BE2C (cell line): ENCODE results near the gene CHCHD6.

Source experiments
- DNase-seq: peaks from one replicate; pipeline ENCODE4 v3.0.0-alpha.2; 2020
- H3K27me3 ChIP-seq: fragments of 250-450 bp; sonication (Bioruptor Pico); 2 replicates; pipeline ENCODE4 v1.5.1; 2020; ENCODE audit warnings: mild to moderate bottlenecking
- H3K36me3 ChIP-seq: fragments of 250-450 bp; sonication (Bioruptor Pico); 2 replicates; pipeline ENCODE4 v1.5.1; 2020; ENCODE audit warnings: mild to moderate bottlenecking
- H3K4me1 ChIP-seq: fragments of 250-450 bp; sonication (Bioruptor Pico); 2 replicates; pipeline ENCODE4 v1.5.1; 2020
- H3K4me3 ChIP-seq: 2 replicates; pipeline ENCODE4 v1.5.1; 2011; ENCODE audit warnings: low read depth, low read length
- H3K9me3 ChIP-seq: fragments of 250-450 bp; sonication (Bioruptor Pico); 2 replicates; pipeline ENCODE4 v1.5.1; 2020
- TF ChIP-seq, protein P1 (sequence below): IDR thresholded peaks from 2 replicates; pipeline ENCODE4 v1.5.1; 2012; ENCODE audit warnings: mild to moderate bottlenecking, low read depth, low read length

The CHCHD6 gene

DNA sequence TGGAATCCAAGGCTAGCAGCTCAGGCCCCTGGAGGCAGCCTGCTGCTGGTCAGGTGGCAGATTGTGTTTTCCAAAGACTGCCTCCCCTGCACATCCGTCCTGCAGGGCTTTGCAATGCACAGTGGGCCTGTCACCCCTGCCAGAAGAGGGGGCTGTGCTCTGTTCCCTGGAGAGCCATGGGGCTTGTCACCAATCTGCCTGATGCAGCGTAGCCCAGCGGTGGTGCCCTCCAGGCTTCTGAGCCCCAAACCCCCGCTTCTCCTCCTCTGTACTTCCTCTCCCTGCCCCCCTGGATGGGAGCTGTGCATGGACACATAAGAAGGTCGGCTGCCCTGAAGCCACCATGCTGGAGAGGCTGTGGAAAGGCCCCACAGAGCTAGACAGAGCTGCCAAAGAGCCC, 268.8 kb downstream of the CHCHD6 start:
- Histone ChIP-seq H3K4me3 (no peak overlapping the region), H3K27me3 (no peaks in the 10 kb centered on the region), H3K36me3 (no peaks in the 10 kb centered on the region), H3K4me1 (peaks cover 4% of the 10 kb centered on the region; the same call in 1 of the 2 replicates), H3K9me3 (no peaks in the 10 kb centered on the region; the same call in 1 of the 2 replicates)
- TF ChIP-seq, protein P1, sequence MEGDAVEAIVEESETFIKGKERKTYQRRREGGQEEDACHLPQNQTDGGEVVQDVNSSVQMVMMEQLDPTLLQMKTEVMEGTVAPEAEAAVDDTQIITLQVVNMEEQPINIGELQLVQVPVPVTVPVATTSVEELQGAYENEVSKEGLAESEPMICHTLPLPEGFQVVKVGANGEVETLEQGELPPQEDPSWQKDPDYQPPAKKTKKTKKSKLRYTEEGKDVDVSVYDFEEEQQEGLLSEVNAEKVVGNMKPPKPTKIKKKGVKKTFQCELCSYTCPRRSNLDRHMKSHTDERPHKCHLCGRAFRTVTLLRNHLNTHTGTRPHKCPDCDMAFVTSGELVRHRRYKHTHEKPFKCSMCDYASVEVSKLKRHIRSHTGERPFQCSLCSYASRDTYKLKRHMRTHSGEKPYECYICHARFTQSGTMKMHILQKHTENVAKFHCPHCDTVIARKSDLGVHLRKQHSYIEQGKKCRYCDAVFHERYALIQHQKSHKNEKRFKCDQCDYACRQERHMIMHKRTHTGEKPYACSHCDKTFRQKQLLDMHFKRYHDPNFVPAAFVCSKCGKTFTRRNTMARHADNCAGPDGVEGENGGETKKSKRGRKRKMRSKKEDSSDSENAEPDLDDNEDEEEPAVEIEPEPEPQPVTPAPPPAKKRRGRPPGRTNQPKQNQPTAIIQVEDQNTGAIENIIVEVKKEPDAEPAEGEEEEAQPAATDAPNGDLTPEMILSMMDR: no peak
- no peak for DNase-seq

DNA sequence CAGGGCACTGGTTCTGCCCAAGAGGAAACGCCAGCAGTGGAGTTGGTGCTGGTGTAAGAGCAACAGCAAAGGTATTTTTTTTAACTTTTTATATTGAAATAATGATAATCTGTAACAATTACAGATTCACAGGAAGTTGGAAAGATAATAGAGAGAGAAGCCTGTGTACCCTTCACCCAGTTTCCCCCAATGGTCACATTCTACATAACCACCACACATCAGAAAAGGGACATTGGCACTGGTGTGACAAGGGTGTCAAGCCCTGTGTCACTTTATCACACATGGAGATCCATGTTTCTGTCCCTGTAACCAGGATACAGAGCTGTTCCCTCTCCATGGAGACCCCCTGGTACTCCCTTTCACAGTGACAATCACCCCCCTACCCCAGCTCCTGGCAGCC, 269.8 kb downstream of the CHCHD6 start:
- DNase-seq: no peak
- TF ChIP-seq, protein P1: no peak

DNA sequence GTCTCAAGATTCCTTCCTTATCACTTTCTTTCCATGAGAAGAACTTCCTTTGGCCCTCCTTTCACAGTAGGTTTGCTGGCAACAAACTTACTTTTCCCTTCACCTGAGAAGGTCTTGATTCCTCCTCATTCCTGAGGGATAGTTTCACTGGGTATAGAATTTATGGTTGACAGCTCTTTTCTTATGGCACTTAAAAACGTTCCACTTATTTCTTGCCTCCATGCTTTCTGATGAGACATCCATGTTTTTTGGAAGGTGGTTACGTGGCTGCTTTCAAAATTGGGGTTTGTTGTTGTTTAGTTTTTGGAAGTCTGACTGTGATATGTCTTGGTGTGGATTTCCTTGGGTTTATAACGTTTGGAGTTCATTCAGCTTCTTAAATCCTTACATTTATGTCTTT, 270.7 kb downstream of the CHCHD6 start:
- Histone ChIP-seq H3K27me3 (no peaks in the 10 kb centered on the region), H3K9me3 (no peaks in the 10 kb centered on the region; the same call in none of the 2 replicates), H3K4me3 (no peak overlapping the region), H3K36me3 (no peaks in the 10 kb centered on the region), H3K4me1 (peaks cover 4% of the 10 kb centered on the region; the same call in 1 of the 2 replicates)
- TF ChIP-seq, protein P1: no peak
- no peak for DNase-seq

More for the DNA sequence above, 269.8 kb downstream of the CHCHD6 start:
- Histone ChIP-seq H3K9me3 (no peaks in the 10 kb centered on the region; the same call in none of the 2 replicates), H3K4me1 (peaks cover 4% of the 10 kb centered on the region; the same call in 1 of the 2 replicates), H3K4me3 (no peak overlapping the region), H3K36me3 (no peaks in the 10 kb centered on the region), H3K27me3 (no peaks in the 10 kb centered on the region)

GRCh38 chr3:126976906-126977305, 272.9 kb downstream of the CHCHD6 start:
- no peak for DNase-seq
- H3K9me3 ChIP-seq: no peaks in the 10 kb centered on the region; the same call in none of the 2 replicates
- H3K4me1 ChIP-seq: peaks cover 1% of the 10 kb centered on the region; the same call in 1 of the 2 replicates
- no peaks in the 10 kb centered on the region for H3K36me3 ChIP-seq
- 0 out of 2 replicates have a peak, but pooled peaks cover under 1% of the 10 kb centered on the region for H3K27me3 ChIP-seq
- TF ChIP-seq, protein P1: no peak
- H3K4me3 ChIP-seq: no peak overlapping the region

DNA sequence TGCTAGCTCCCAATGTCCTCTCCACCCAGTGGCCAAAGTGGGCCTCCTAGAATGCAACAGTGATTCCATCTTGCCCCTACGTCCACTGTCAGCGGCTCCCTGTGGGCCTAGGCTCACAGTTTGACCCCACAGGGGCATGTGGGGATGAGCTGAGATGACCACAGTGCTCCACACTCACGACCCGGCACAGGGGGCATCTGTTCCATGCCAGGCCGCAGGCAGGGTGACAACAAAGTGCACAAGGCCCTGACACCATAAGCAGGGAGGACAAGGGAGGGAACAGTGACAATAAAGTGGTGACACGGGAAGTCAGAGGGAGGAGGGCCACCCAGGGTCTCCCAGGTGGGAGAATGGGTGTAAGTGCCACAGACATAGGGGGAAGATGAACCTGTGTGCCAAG, 273.8 kb downstream of the CHCHD6 start:
- Histone ChIP-seq H3K4me3 (no peak overlapping the region), H3K4me1 (no peaks in the 10 kb centered on the region), H3K9me3 (no peaks in the 10 kb centered on the region; the same call in none of the 2 replicates), H3K27me3 (0 out of 2 replicates have a peak, but pooled peaks cover 3% of the 10 kb centered on the region), H3K36me3 (no peaks in the 10 kb centered on the region)
- no peak for DNase-seq
- TF ChIP-seq, protein P1: no peak

GRCh38 chr3:126978291-126978690, 274.3 kb downstream of the CHCHD6 start:
- DNase-seq: no peak
- TF ChIP-seq, protein P1: no peak
- H3K36me3 ChIP-seq: no peaks in the 10 kb centered on the region
- H3K27me3 ChIP-seq: 0 out of 2 replicates have a peak, but pooled peaks cover 3% of the 10 kb centered on the region
- no peaks in the 10 kb centered on the region for H3K4me1 ChIP-seq
- H3K4me3 ChIP-seq: no peak overlapping the region
- H3K9me3 ChIP-seq: no peaks in the 10 kb centered on the region; the same call in none of the 2 replicates
